ENCODE results near the gene GIMAP5. TPM values are rescaled to one million over a fixed set of nuclear protein-coding genes. Genes with fewer than 3 reads are reported as not detected.
"Not testable (repeated sequence)": the region's sequence is repeated elsewhere in the genome, so short reads cannot be mapped to it uniquely, and the experiment has no call there.

Gene GIMAP5
- polyA plus RNA-seq, 1 donor, result 9.0 TPM

GRCh38 chr7:150759479-150759878, 22.3 kb downstream of the GIMAP5 start:
- no peak for DNase-seq
- Histone ChIP-seq H3K27me3 (ENCODE audit: control insufficient read depth, insufficient read depth, low read length) (no peaks in the 10 kb centered on the region), H3K36me3 (ENCODE audit: control insufficient read depth, insufficient read depth, low read length) (no peaks in the 10 kb centered on the region), H3K27ac (ENCODE audit: low read length) (no peak overlapping the region), H3K4me1 (ENCODE audit: control insufficient read depth, insufficient read depth, low read length) (no peaks in the 10 kb centered on the region), H3K4me3 (ENCODE audit: low read length) (no peak overlapping the region), H3K9me3 (ENCODE audit: control insufficient read depth, low read depth, low read length) (no peaks in the 10 kb centered on the region)
- no CpG with 5 or more reads among the region's 1 CpG for WGBS (ENCODE audit: insufficient coverage, low lambda C conversion rate)

- DNase-seq, result peak in 1 of 2 donors; percentile 29
- no peak overlapping the region for H3K27ac ChIP-seq (ENCODE audit: low read length)
- H3K4me3 ChIP-seq (ENCODE audit: low read length), result no peak overlapping the region
- no peaks in the 10 kb centered on the region for H3K4me1 ChIP-seq (ENCODE audit: control insufficient read depth, insufficient read depth, low read length)
- H3K9me3 ChIP-seq (ENCODE audit: control insufficient read depth, low read depth, low read length), result no peaks in the 10 kb centered on the region
- H3K27me3 ChIP-seq (ENCODE audit: control insufficient read depth, insufficient read depth, low read length), result no peaks in the 10 kb centered on the region
- no peaks in the 10 kb centered on the region for H3K36me3 ChIP-seq (ENCODE audit: control insufficient read depth, insufficient read depth, low read length)
Observed at GRCh38 chr7:150766334-150766709, 29.1 kb downstream of the GIMAP5 start.

GRCh38 chr7:150769768-150770167, 32.5 kb downstream of the GIMAP5 start:
- H3K27ac ChIP-seq (ENCODE audit: low read length), result no peak overlapping the region
- H3K4me1 ChIP-seq (ENCODE audit: control insufficient read depth, insufficient read depth, low read length), result no peaks in the 10 kb centered on the region
- no peak for DNase-seq
- WGBS (ENCODE audit: insufficient coverage, low lambda C conversion rate), result no CpG with 5 or more reads among the region's 4 CpGs
- H3K9me3 ChIP-seq (ENCODE audit: control insufficient read depth, low read depth, low read length), result no peaks in the 10 kb centered on the region
- no peaks in the 10 kb centered on the region for H3K36me3 ChIP-seq (ENCODE audit: control insufficient read depth, insufficient read depth, low read length)
- H3K4me3 ChIP-seq (ENCODE audit: low read length), result no peak overlapping the region
- no peaks in the 10 kb centered on the region for H3K27me3 ChIP-seq (ENCODE audit: control insufficient read depth, insufficient read depth, low read length)

- H3K27ac ChIP-seq (ENCODE audit: low read length); H3K27me3 ChIP-seq (ENCODE audit: control insufficient read depth, insufficient read depth, low read length); H3K36me3 ChIP-seq (ENCODE audit: control insufficient read depth, insufficient read depth, low read length); DNase-seq; H3K9me3 ChIP-seq (ENCODE audit: control insufficient read depth, low read depth, low read length); H3K4me3 ChIP-seq (ENCODE audit: low read length); H3K4me1 ChIP-seq (ENCODE audit: control insufficient read depth, insufficient read depth, low read length): not testable (repeated sequence)
- WGBS (ENCODE audit: insufficient coverage, low lambda C conversion rate), result no CpG with 5 or more reads among the region's 1 CpG
Observed at GRCh38 chr7:150774131-150774530, 36.9 kb downstream of the GIMAP5 start.

- Histone ChIP-seq H3K4me1 (ENCODE audit: control insufficient read depth, insufficient read depth, low read length) (peaks cover 3% of the 10 kb centered on the region), H3K9me3 (ENCODE audit: control insufficient read depth, low read depth, low read length) (no peaks in the 10 kb centered on the region), H3K27me3 (ENCODE audit: control insufficient read depth, insufficient read depth, low read length) (no peaks in the 10 kb centered on the region), H3K4me3 (ENCODE audit: low read length) (no peak overlapping the region), H3K36me3 (ENCODE audit: control insufficient read depth, insufficient read depth, low read length) (no peaks in the 10 kb centered on the region), H3K27ac (ENCODE audit: low read length) (no peak overlapping the region)
- no peak for DNase-seq
- 42% methylated on average over 2 of the region's 8 CpGs for WGBS (ENCODE audit: insufficient coverage, low lambda C conversion rate)
Observed at GRCh38 chr7:150778014-150778737, 41.0 kb downstream of the GIMAP5 start.

- DNase-seq, result peak; percentile 77 to 78
- 43% methylated on average over 3 of the region's 12 CpGs for WGBS (ENCODE audit: insufficient coverage, low lambda C conversion rate)
- Histone ChIP-seq H3K4me1 (ENCODE audit: control insufficient read depth, insufficient read depth, low read length) (peaks cover 6% of the 10 kb centered on the region), H3K27ac (ENCODE audit: low read length) (no peak overlapping the region), H3K27me3 (ENCODE audit: control insufficient read depth, insufficient read depth, low read length) (no peaks in the 10 kb centered on the region), H3K4me3 (ENCODE audit: low read length) (no peak overlapping the region), H3K9me3 (ENCODE audit: control insufficient read depth, low read depth, low read length) (no peaks in the 10 kb centered on the region), H3K36me3 (ENCODE audit: control insufficient read depth, insufficient read depth, low read length) (no peaks in the 10 kb centered on the region)
Observed at GRCh38 chr7:150778738-150779301, 41.6 kb downstream of the GIMAP5 start.

GRCh38 chr7:150780292-150780691, 43.1 kb downstream of the GIMAP5 start:
- peaks cover 20% of the 10 kb centered on the region for H3K4me1 ChIP-seq (ENCODE audit: control insufficient read depth, insufficient read depth, low read length)
- no peaks in the 10 kb centered on the region for H3K36me3 ChIP-seq (ENCODE audit: control insufficient read depth, insufficient read depth, low read length)
- no peak overlapping the region for H3K27ac ChIP-seq (ENCODE audit: low read length)
- H3K27me3 ChIP-seq (ENCODE audit: control insufficient read depth, insufficient read depth, low read length), result no peaks in the 10 kb centered on the region
- no peak for DNase-seq
- no CpG with 5 or more reads among the region's 3 CpGs for WGBS (ENCODE audit: insufficient coverage, low lambda C conversion rate)
- no peak overlapping the region for H3K4me3 ChIP-seq (ENCODE audit: low read length)
- H3K9me3 ChIP-seq (ENCODE audit: control insufficient read depth, low read depth, low read length), result no peaks in the 10 kb centered on the region

- H3K27me3 ChIP-seq (ENCODE audit: control insufficient read depth, insufficient read depth, low read length), result no peaks in the 10 kb centered on the region
- WGBS (ENCODE audit: insufficient coverage, low lambda C conversion rate), result 50% methylated on average over 2 of the region's 3 CpGs
- peaks cover 20% of the 10 kb centered on the region for H3K4me1 ChIP-seq (ENCODE audit: control insufficient read depth, insufficient read depth, low read length)
- no peaks in the 10 kb centered on the region for H3K36me3 ChIP-seq (ENCODE audit: control insufficient read depth, insufficient read depth, low read length)
- no peak overlapping the region for H3K4me3 ChIP-seq (ENCODE audit: low read length)
- H3K27ac ChIP-seq (ENCODE audit: low read length), result peak overlapping the region; percentile 27
- no peak for DNase-seq
- H3K9me3 ChIP-seq (ENCODE audit: control insufficient read depth, low read depth, low read length), result no peaks in the 10 kb centered on the region
Observed at GRCh38 chr7:150781103-150781502, 43.9 kb downstream of the GIMAP5 start.

GRCh38 chr7:150781961-150782360, 44.7 kb downstream of the GIMAP5 start:
- H3K4me3 ChIP-seq (ENCODE audit: low read length), result no peak overlapping the region
- no peak overlapping the region for H3K27ac ChIP-seq (ENCODE audit: low read length)
- peaks cover 20% of the 10 kb centered on the region for H3K4me1 ChIP-seq (ENCODE audit: control insufficient read depth, insufficient read depth, low read length)
- DNase-seq, result no peak
- WGBS (ENCODE audit: insufficient coverage, low lambda C conversion rate), result 100% methylated on average over 1 of the region's 2 CpGs
- H3K9me3 ChIP-seq (ENCODE audit: control insufficient read depth, low read depth, low read length), result no peaks in the 10 kb centered on the region
- H3K27me3 ChIP-seq (ENCODE audit: control insufficient read depth, insufficient read depth, low read length), result no peaks in the 10 kb centered on the region
- no peaks in the 10 kb centered on the region for H3K36me3 ChIP-seq (ENCODE audit: control insufficient read depth, insufficient read depth, low read length)

- DNase-seq, result peak; percentile 90 to 95
- 8% methylated on average over 2 of the region's 9 CpGs for WGBS (ENCODE audit: insufficient coverage, low lambda C conversion rate)
- H3K27ac ChIP-seq (ENCODE audit: low read length), result peak overlapping the region; percentile 83
- H3K4me3 ChIP-seq (ENCODE audit: low read length), result no peak overlapping the region
- peaks cover 5% of the 10 kb centered on the region for H3K36me3 ChIP-seq (ENCODE audit: control insufficient read depth, insufficient read depth, low read length)
- H3K9me3 ChIP-seq (ENCODE audit: control insufficient read depth, low read depth, low read length), result no peaks in the 10 kb centered on the region
- H3K27me3 ChIP-seq (ENCODE audit: control insufficient read depth, insufficient read depth, low read length), result no peaks in the 10 kb centered on the region
- peaks cover 30% of the 10 kb centered on the region for H3K4me1 ChIP-seq (ENCODE audit: control insufficient read depth, insufficient read depth, low read length)
Observed at GRCh38 chr7:150784120-150784736, 47.0 kb downstream of the GIMAP5 start.

Measured in large intestine (tissue), 3 donors.